H9 (cell line): ENCODE results near the gene SNAP25. TPM values are rescaled to one million over a fixed set of nuclear protein-coding genes. Genes with fewer than 3 reads are reported as not detected.

ENCODE experiments used
- DNase-seq: peaks from one replicate; pipeline ENCODE4 v3.0.0-alpha.2; 2017
- H2AFZ ChIP-seq: one replicate; pipeline ENCODE4 v1.6.1; 2013; ENCODE audit warnings: mild to moderate bottlenecking, low read length, control low read depth, moderate library complexity
- H2AK5ac ChIP-seq: 2 replicates; pipeline ENCODE4 v1.6.1; 2013; ENCODE audit warnings: low read length, control low read depth, mixed read lengths; ENCODE audit not compliant: insufficient read length
- H2BK120ac ChIP-seq: one replicate; pipeline ENCODE4 v1.6.1; 2013; ENCODE audit warnings: low read depth, mild to moderate bottlenecking, low read length, control low read depth, inconsistent platforms; ENCODE audit not compliant: poor library complexity, severe bottlenecking
- H2BK12ac ChIP-seq: 2 replicates; pipeline ENCODE4 v1.6.1; 2013; ENCODE audit warnings: low read length, control low read depth, mixed read lengths, low read depth; ENCODE audit not compliant: insufficient read length
- H2BK15ac ChIP-seq: 2 replicates; pipeline ENCODE4 v1.6.1; 2013; ENCODE audit warnings: low read depth, low read length, control low read depth
- H2BK20ac ChIP-seq: one replicate; pipeline ENCODE4 v1.6.1; 2013; ENCODE audit warnings: low read depth, mild to moderate bottlenecking, low read length, control low read depth, inconsistent platforms; ENCODE audit not compliant: poor library complexity, severe bottlenecking
- H2BK5ac ChIP-seq: 2 replicates; pipeline ENCODE4 v1.6.1; 2013; ENCODE audit warnings: low read length, control low read depth, mixed read lengths; ENCODE audit not compliant: insufficient read length
- H3K14ac ChIP-seq: 2 replicates; pipeline ENCODE4 v1.6.1; 2013; ENCODE audit warnings: low read length, control low read depth; ENCODE audit not compliant: insufficient read depth
- H3K18ac ChIP-seq: 2 replicates; pipeline ENCODE4 v1.6.1; 2013; ENCODE audit warnings: low read depth, mild to moderate bottlenecking, mixed read lengths, low read length, control low read depth; ENCODE audit not compliant: insufficient read length
- H3K23ac ChIP-seq: 2 replicates; pipeline ENCODE4 v1.6.1; 2013; ENCODE audit warnings: low read length, control low read depth, mixed read lengths, low read depth; ENCODE audit not compliant: insufficient read length
- H3K23me2 ChIP-seq: 2 replicates; pipeline ENCODE4 v1.6.1; 2013; ENCODE audit warnings: low read depth, mild to moderate bottlenecking, mixed read lengths, low read length, control low read depth; ENCODE audit not compliant: insufficient read length, poor library complexity, severe bottlenecking
- H3K27ac ChIP-seq: 2 replicates; pipeline ENCODE4 v1.5.1; 2013; ENCODE audit warnings: low read length, control low read depth, mixed read lengths, low read depth; ENCODE audit not compliant: insufficient read length
- H3K27me3 ChIP-seq: 2 replicates; pipeline ENCODE4 v1.6.1; 2013; ENCODE audit warnings: low read length, control low read depth, inconsistent platforms; ENCODE audit not compliant: insufficient read depth
- H3K4ac ChIP-seq: 2 replicates; pipeline ENCODE4 v1.6.1; 2013; ENCODE audit warnings: low read depth, mild to moderate bottlenecking, control low read depth, inconsistent platforms, low read length, moderate library complexity
- H3K4me1 ChIP-seq: 2 replicates; pipeline ENCODE4 v1.6.1; 2013; ENCODE audit warnings: low read length, control low read depth, inconsistent platforms; ENCODE audit not compliant: insufficient read depth
- H3K4me2 ChIP-seq: 2 replicates; pipeline ENCODE4 v1.6.1; 2013; ENCODE audit warnings: low read length, control low read depth, mixed read lengths; ENCODE audit not compliant: insufficient read length, insufficient read depth
- H3K56ac ChIP-seq: 2 replicates; pipeline ENCODE4 v1.6.1; 2013; ENCODE audit warnings: low read depth, mild to moderate bottlenecking, mixed read lengths, low read length, control low read depth; ENCODE audit not compliant: insufficient read length
- H3K79me1 ChIP-seq: 2 replicates; pipeline ENCODE4 v1.6.1; 2013; ENCODE audit warnings: low read depth, mild to moderate bottlenecking, moderate library complexity, low read length, control low read depth, inconsistent platforms; ENCODE audit not compliant: insufficient read depth, poor library complexity, severe bottlenecking
- H3K79me2 ChIP-seq: 2 replicates; pipeline ENCODE4 v1.6.1; 2013; ENCODE audit warnings: low read length, control low read depth, inconsistent platforms; ENCODE audit not compliant: insufficient read depth
- H3K9ac ChIP-seq: 2 replicates; pipeline ENCODE4 v1.6.1; 2013; ENCODE audit warnings: low read length, control low read depth, mixed read lengths; ENCODE audit not compliant: insufficient read length; ENCODE audit errors: extremely low read depth
- H3K9me3 ChIP-seq: one replicate; pipeline ENCODE4 v1.6.1; 2013; ENCODE audit warnings: low read depth, low read length, inconsistent platforms; ENCODE audit not compliant: control insufficient read depth
- H3T11ph ChIP-seq: one replicate; pipeline ENCODE4 v1.6.1; 2013; ENCODE audit warnings: mild to moderate bottlenecking, low read length, control low read depth, inconsistent platforms
- H4K20me1 ChIP-seq: one replicate; pipeline ENCODE4 v1.6.1; 2013; ENCODE audit not compliant: control insufficient read depth, insufficient read length, insufficient read depth
- H4K5ac ChIP-seq: 2 replicates; pipeline ENCODE4 v1.6.1; 2013; ENCODE audit warnings: low read depth, mild to moderate bottlenecking, mixed read lengths, low read length, control low read depth; ENCODE audit not compliant: insufficient read length
- H4K8ac ChIP-seq: replicated peaks from 2 replicates; pipeline ENCODE4 v1.6.1; 2013; ENCODE audit warnings: low read length, control low read depth, mixed read lengths, low read depth; ENCODE audit not compliant: insufficient read length
- H4K91ac ChIP-seq: 2 replicates; pipeline ENCODE4 v1.6.1; 2013; ENCODE audit warnings: low read depth, mild to moderate bottlenecking, moderate library complexity, mixed read lengths, low read length, control low read depth; ENCODE audit not compliant: insufficient read length
- H3K27ac Mint-ChIP-seq, 3 experiments: 2 replicates in 2 of 3; 3 replicates in 1 of 3; pipeline ENCODE4 v1.8.0; 2020 to 2021; ENCODE audit warnings: mixed read lengths in 3 of 3, mild to moderate bottlenecking in 1 of 3, moderate library complexity in 1 of 3
- H3K27me3 Mint-ChIP-seq: 2 replicates; pipeline ENCODE4 v1.8.0; 2021; ENCODE audit warnings: low read depth, mild to moderate bottlenecking, moderate library complexity, mixed read lengths
- H3K36me3 Mint-ChIP-seq, 3 experiments: 2 replicates in 2 of 3; 3 replicates in 1 of 3; pipeline ENCODE4 v1.8.0; 2020 to 2021; ENCODE audit warnings: low read depth in 3 of 3, mixed read lengths in 3 of 3; ENCODE audit not compliant: insufficient read depth in 1 of 3
- H3K4me1 Mint-ChIP-seq, 2 experiments: 2 replicates each; pipeline ENCODE4 v1.8.0; 2020; ENCODE audit warnings: mixed read lengths in 2 of 2
- H3K4me3 Mint-ChIP-seq, 2 experiments: 2 replicates in 1 of 2; 3 replicates in 1 of 2; pipeline ENCODE4 v1.8.0; 2020 to 2021; ENCODE audit warnings: mild to moderate bottlenecking in 2 of 2, mixed read lengths in 2 of 2, moderate library complexity in 1 of 2
- H3K9me3 Mint-ChIP-seq, 2 experiments: 2 replicates in 1 of 2; 3 replicates in 1 of 2; pipeline ENCODE4 v1.8.0; 2020; ENCODE audit warnings: mild to moderate bottlenecking in 2 of 2, mixed read lengths in 2 of 2, moderate library complexity in 1 of 2
- CTCF ChIP-seq: fragments of 200-600 bp; sonication (generic); conservative IDR thresholded peaks from 3 replicates; pipeline ENCODE4 v1.8.0; 2021; ENCODE audit warnings: antibody characterized with exemption, mild to moderate bottlenecking
- whole genome bisulfite sequencing: extraction: QIAGEN DNeasy Blood & Tissue Kit; methylation state at CpG from one replicate; pipeline ENCODE4 v1.1.7; 2013; ENCODE audit warnings: missing lambda C conversion rate, low lambda C conversion rate, mixed read lengths; ENCODE audit not compliant: insufficient read length; ENCODE audit errors: extremely low coverage; 5-methylcytosine and 5-hydroxymethylcytosine counted together
- total RNA-seq: library from RNA; stranded (reverse); gene quantifications from 2 replicates; pipeline ENCODE4 v1.2.1, GENCODE V29; 2021

SNAP25 gene
- total RNA-seq, 1 experiment from 2014 or later = 0.13 TPM

GRCh38 chr20:10264166-10264558, 45.5 kb downstream of the SNAP25 start:
- Mint-ChIP-seq H3K36me3 (no peaks in the 10 kb centered on the region), H3K27me3 (peaks cover 12% of the 10 kb centered on the region), H3K4me1 (peaks cover 44 to 45% of the 10 kb centered on the region in 2 experiments), H3K27ac (no peak overlapping the region; a peak in 1 of 7 replicates), H3K4me3 (no peak overlapping the region), H3K9me3 (no peaks in the 10 kb centered on the region; a peak in 1 of 5 replicates)
- Histone ChIP-seq H3K9ac (no peak overlapping the region), H2BK12ac (no peak overlapping the region), H3K27me3 (no peaks in the 10 kb centered on the region), H3K4me1 (peaks cover 9% of the 10 kb centered on the region; the same call in 1 of the 2 replicates), H2AK5ac (no peak overlapping the region), H2AFZ (no peak overlapping the region), H3K27ac (no peak overlapping the region), H3K56ac (no peak overlapping the region), H3K23ac (no peak overlapping the region), H3K18ac (no peak overlapping the region), H2BK120ac (no peak overlapping the region), H3K9me3 (no peaks in the 10 kb centered on the region), H3K23me2 (no peaks in the 10 kb centered on the region), H4K91ac (no peak overlapping the region), H2BK15ac (no peak overlapping the region), H3K79me1 (no peaks in the 10 kb centered on the region), H2BK5ac (no peak overlapping the region), H4K8ac (no peak overlapping the region), H3K4ac (no peak overlapping the region), H3K4me2 (no peak overlapping the region), H4K5ac (no peak overlapping the region), H3K14ac (no peak overlapping the region), H3K79me2 (no peaks in the 10 kb centered on the region), H3T11ph (no peak overlapping the region), H4K20me1 (no peaks in the 10 kb centered on the region), H2BK20ac (no peak overlapping the region)
- no peak for DNase-seq
- no peak for TF ChIP-seq CTCF
- no CpG with 5 or more reads among the region's 2 CpGs for WGBS
